ENCODE data around the gene CNR2. TPM values are rescaled to one million over a fixed set of nuclear protein-coding genes. Genes with fewer than 3 reads are reported as not detected.

The CNR2 gene
- total RNA-seq, 2 donors from 2014 or later = not detected

DNA sequence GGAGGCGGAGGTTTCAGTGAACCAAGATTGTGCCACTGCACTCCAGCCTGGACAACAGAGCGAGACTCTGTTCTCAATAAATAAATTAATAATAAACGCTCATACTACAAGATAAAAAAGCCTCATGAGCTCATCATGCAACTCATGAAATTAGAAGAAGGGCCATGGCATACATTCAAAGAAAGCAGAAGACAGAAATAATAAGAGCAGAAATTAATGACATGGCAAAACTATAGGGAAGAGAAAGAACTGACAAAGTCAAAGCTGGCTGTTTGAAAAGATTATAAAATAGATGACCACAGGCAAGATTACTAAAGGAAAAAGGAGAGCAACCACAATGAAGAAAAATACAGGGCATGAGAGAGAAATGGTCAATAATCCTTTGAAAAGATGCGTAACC is 30.4 kb downstream of the CNR2 start:
- WGBS, 2 experiments (ENCODE audit: insufficient coverage in 1 of 2, insufficient read length in 1 of 2) = 42 to 62% methylated on average over 2 to 4 of the region's 4 CpGs

DNA sequence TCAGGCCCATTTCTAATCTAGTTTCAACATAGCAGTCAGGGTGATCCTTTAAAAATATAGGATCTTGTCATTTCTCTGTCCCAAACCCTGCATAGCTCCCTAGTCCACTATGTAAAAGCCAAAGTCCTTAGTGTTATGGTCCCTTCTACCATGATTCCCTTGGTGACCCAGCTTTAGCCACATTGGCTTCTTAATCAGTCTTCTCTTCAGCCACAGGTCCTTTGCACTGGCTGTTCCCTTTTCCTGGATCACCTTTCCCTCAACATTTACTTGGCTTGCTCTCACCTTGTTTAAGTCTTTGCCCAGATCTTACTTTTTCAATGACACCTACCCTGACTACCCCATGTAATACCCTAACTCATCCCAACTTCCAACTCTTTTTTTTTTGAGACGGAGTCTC is 33.4 kb downstream of the CNR2 start:
- H3K9me3 Mint-ChIP-seq = peaks cover 33% of the 10 kb centered on the region

More for the DNA sequence above, 30.4 kb downstream of the CNR2 start:
- H3K36me3 ChIP-seq (ENCODE audit: control insufficient read depth, insufficient read depth, low read length) = no peaks in the 10 kb centered on the region
- H3K36me3 Mint-ChIP-seq (ENCODE audit: low read depth) = no peaks in the 10 kb centered on the region
- no peak overlapping the region for H3K9ac ChIP-seq (ENCODE audit: extremely low read depth, low read length, poor library complexity, severe bottlenecking)
- TF ChIP-seq, protein P1, sequence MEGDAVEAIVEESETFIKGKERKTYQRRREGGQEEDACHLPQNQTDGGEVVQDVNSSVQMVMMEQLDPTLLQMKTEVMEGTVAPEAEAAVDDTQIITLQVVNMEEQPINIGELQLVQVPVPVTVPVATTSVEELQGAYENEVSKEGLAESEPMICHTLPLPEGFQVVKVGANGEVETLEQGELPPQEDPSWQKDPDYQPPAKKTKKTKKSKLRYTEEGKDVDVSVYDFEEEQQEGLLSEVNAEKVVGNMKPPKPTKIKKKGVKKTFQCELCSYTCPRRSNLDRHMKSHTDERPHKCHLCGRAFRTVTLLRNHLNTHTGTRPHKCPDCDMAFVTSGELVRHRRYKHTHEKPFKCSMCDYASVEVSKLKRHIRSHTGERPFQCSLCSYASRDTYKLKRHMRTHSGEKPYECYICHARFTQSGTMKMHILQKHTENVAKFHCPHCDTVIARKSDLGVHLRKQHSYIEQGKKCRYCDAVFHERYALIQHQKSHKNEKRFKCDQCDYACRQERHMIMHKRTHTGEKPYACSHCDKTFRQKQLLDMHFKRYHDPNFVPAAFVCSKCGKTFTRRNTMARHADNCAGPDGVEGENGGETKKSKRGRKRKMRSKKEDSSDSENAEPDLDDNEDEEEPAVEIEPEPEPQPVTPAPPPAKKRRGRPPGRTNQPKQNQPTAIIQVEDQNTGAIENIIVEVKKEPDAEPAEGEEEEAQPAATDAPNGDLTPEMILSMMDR (conservative IDR thresholded peaks at IDR 0.05) = no peak
- H3K27me3 Mint-ChIP-seq (ENCODE audit: insufficient read depth) = peaks cover 3% of the 10 kb centered on the region
- H3K9me3 Mint-ChIP-seq = peaks cover 22% of the 10 kb centered on the region
- H3K4me1 Mint-ChIP-seq = no peaks in the 10 kb centered on the region
- no peak overlapping the region for H3K27ac ChIP-seq (ENCODE audit: low read depth, low read length)
- no peak overlapping the region for H3K4me3 ChIP-seq (ENCODE audit: low read length)
- H3K4me3 Mint-ChIP-seq = no peak overlapping the region
- no peaks in the 10 kb centered on the region for H3K27me3 ChIP-seq (ENCODE audit: control insufficient read depth, insufficient read depth, low read length, poor library complexity, severe bottlenecking)
- H3K4me1 ChIP-seq (ENCODE audit: control insufficient read depth, insufficient read depth, low read length) = no peaks in the 10 kb centered on the region
- H3K27ac Mint-ChIP-seq = no peak overlapping the region
- DNase-seq = no peak
- H3K9me3 ChIP-seq (ENCODE audit: control insufficient read depth, low read length) = peaks cover 23% of the 10 kb centered on the region

DNA sequence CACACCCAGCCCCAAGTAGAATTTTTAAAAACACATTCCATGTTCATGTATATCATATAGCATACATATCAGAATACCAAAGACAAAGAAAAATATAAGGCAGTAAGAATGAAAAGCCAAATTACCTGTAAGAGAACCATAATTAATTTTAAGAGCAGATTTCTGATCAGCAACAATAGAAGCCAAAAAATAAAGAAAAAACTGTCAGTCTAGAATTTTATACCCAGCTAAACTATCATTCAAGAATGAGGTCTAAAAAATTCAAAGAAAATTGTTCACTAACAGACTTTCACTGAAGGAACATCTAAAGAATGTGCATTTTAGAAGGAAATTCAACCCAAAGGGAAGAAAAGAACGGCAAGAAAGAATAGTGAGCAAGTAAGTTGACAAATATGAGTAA is 34.5 kb downstream of the CNR2 start:
- peaks cover 33% of the 10 kb centered on the region for H3K9me3 Mint-ChIP-seq
- TF ChIP-seq, protein P1 (conservative IDR thresholded peaks at IDR 0.05) = no peak
- H3K9me3 ChIP-seq (ENCODE audit: control insufficient read depth, low read length) = peaks cover 24% of the 10 kb centered on the region
- H3K27me3 Mint-ChIP-seq (ENCODE audit: insufficient read depth) = peaks cover 5% of the 10 kb centered on the region
- no peak overlapping the region for H3K4me3 Mint-ChIP-seq
- no peak overlapping the region for H3K9ac ChIP-seq (ENCODE audit: extremely low read depth, low read length, poor library complexity, severe bottlenecking)
- no peak overlapping the region for H3K27ac Mint-ChIP-seq
- H3K36me3 Mint-ChIP-seq (ENCODE audit: low read depth) = no peaks in the 10 kb centered on the region
- no peaks in the 10 kb centered on the region for H3K27me3 ChIP-seq (ENCODE audit: control insufficient read depth, insufficient read depth, low read length, poor library complexity, severe bottlenecking)
- no peaks in the 10 kb centered on the region for H3K4me1 ChIP-seq (ENCODE audit: control insufficient read depth, insufficient read depth, low read length)
- no peak overlapping the region for H3K27ac ChIP-seq (ENCODE audit: low read depth, low read length)
- H3K36me3 ChIP-seq (ENCODE audit: control insufficient read depth, insufficient read depth, low read length) = no peaks in the 10 kb centered on the region
- no peaks in the 10 kb centered on the region for H3K4me1 Mint-ChIP-seq
- 77% methylated on average over 1 of the region's 1 CpG; no CpG with 5 or more reads in 1 of the 2 experiments for WGBS, 2 experiments (ENCODE audit: insufficient coverage in 1 of 2, insufficient read length in 1 of 2)
- no peak overlapping the region for H3K4me3 ChIP-seq (ENCODE audit: low read length)
- DNase-seq = no peak

More for the DNA sequence above, 33.4 kb downstream of the CNR2 start:
- no peaks in the 10 kb centered on the region for H3K36me3 Mint-ChIP-seq (ENCODE audit: low read depth)
- H3K27me3 Mint-ChIP-seq (ENCODE audit: insufficient read depth) = peaks cover 5% of the 10 kb centered on the region
- no peaks in the 10 kb centered on the region for H3K4me1 Mint-ChIP-seq
- no peak for DNase-seq
- Histone ChIP-seq H3K9me3 (ENCODE audit: control insufficient read depth, low read length) (peaks cover 24% of the 10 kb centered on the region), H3K27ac (ENCODE audit: low read depth, low read length) (no peak overlapping the region), H3K36me3 (ENCODE audit: control insufficient read depth, insufficient read depth, low read length) (no peaks in the 10 kb centered on the region), H3K27me3 (ENCODE audit: control insufficient read depth, insufficient read depth, low read length, poor library complexity, severe bottlenecking) (no peaks in the 10 kb centered on the region), H3K9ac (ENCODE audit: extremely low read depth, low read length, poor library complexity, severe bottlenecking) (no peak overlapping the region), H3K4me1 (ENCODE audit: control insufficient read depth, insufficient read depth, low read length) (no peaks in the 10 kb centered on the region), H3K4me3 (ENCODE audit: low read length) (no peak overlapping the region)
- TF ChIP-seq, protein P1 (conservative IDR thresholded peaks at IDR 0.05) = no peak
- no peak overlapping the region for H3K27ac Mint-ChIP-seq
- no peak overlapping the region for H3K4me3 Mint-ChIP-seq
- WGBS, 2 experiments (ENCODE audit: insufficient coverage in 1 of 2, insufficient read length in 1 of 2) = 100% methylated on average over 1 of the region's 1 CpG; no CpG with 5 or more reads in 1 of the 2 experiments
